GM18498 (cell line): ENCODE results near the gene CEBPB.
"Not testable (repeated sequence)": the region's sequence is repeated elsewhere in the genome, so short reads cannot be mapped to it uniquely, and the experiment has no call there.

Source experiments
- ATAC-seq: cut with Tn5 transposase; IDR thresholded peaks from one replicate; pipeline ENCODE4 v1.9.1; 2021; ENCODE audit warnings: mild to moderate bottlenecking, moderate library complexity; ENCODE audit not compliant: unreplicated experiment

The CEBPB gene

GRCh38 chr20:50190251-50191064, at the start of gene CEBPB:
Gene CEBPB (plus strand): TSS chr20:50190830. CDS start chr20:50191034, 204 bp downstream.
- ATAC-seq, result peak; percentile 53

- no peak for ATAC-seq
Observed at GRCh38 chr20:50141018-50141675, 49.5 kb upstream of the CEBPB start.

- ATAC-seq, result no peak
Observed at GRCh38 chr20:50141811-50142561, 48.6 kb upstream of the CEBPB start.

GRCh38 chr20:50142812-50143211, 47.8 kb upstream of the CEBPB start:
- no peak for ATAC-seq

GRCh38 chr20:50144362-50144761, 46.3 kb upstream of the CEBPB start:
- ATAC-seq, result no peak

DNA sequence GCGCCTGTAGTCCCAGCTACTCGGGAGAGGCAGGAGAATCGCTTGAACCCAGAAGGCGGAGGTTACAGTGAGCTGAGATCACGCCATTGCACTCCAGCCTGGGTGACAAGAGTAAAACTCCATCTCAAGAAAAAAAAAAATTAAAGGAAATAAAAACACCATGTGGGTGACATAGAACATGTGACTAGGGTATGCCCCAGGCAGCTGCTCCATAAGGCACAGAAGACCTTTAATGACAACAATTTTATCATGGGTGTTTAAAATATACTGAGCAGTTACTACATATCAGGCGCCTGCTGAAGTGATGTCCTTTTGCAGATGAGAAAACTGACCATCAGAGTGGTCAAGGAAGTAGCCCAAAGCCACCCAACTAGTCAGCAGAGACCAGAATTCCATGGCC, 45.1 kb upstream of the CEBPB start:
- ATAC-seq, result no peak

DNA sequence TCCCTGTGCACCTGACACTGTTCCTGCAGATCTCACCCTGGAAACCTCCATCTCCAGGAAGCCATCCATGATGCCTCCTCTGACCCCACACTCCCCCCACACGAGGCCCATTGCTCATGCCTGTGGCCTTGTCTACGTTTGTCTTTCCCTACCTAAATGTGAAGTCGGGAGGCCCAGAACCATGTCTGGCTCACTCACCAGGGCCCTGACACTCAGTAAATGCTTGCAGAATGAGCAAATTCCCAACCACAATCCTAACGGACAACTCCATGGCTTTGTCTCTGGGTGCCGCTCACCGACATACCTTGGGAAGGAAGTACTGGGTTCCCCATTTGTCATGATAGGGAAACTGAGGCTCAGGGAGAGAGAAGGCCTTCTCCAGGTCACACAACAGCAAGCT, 44.4 kb upstream of the CEBPB start:
- no peak for ATAC-seq

- ATAC-seq, result peak; percentile 80
Observed at GRCh38 chr20:50146732-50147662, 43.6 kb upstream of the CEBPB start.

DNA sequence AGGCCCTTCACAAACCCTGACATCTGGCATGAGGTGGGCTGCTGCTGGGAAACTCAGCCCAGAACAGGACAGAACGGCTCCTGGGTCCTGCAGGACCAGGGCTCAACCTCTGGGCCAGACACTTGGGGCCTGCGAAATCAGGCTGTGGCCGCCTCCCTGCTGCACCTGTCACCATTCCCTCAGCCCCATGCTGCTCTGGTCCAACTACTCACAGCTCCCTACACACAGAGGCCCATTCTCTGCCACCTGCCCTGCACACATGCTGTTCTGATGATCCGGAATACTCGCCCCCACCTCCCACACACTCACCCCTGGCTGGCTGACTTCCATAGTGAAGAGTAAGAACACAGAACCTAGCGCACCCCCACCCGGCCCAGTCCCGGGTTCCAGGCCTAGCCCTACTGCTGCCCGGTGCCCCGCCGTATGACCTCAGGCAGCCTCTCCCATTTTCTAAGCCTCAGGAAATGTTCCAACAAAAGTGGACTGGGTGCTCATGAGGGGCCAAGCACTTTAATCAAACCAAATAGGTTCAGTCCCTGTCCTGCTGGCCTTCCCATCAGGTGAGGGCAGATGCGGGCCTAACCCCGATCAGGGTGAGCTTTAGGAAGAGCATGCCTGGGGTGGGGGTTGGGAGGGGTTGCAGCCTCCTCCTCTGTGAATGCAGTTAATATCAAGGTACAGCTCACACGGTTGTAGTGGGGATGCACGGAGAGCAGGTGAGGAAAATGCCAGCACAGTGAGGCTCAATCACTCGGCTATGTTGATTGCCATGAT, 41.0 kb upstream of the CEBPB start:
- ATAC-seq, result no peak

DNA sequence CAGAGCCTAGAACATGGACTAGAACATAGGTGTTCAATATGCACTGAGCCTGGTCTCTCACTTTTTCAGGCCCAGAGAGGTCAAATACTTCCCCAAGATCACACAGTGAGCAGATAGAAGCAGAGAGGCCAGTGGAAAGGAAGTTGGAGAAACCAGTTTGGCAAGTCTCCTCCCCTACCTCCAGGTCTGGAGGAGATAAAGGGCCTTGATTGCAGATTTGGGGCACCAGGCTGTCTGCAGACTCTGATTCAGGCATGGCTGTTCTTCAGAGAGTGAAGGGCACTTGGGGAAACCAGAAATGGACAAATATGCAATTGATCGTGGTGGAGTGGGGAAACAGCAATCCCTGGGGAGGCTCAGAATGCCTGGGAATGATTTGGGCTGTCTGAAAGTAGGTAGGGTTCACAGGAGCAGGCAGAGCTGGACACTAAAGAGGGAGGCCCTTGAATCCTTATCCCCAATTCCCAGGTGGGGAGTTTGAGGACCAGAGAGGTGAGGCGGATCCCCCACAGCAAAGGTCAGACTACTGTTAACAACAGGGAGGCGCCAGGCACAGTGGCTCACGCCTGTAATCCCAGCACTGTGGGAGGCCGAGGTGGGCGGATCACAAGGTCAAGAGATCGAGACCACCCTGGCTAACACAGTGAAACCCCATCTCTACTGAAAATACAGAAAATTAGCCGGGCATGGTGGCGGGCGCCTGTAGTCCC, 39.4 kb upstream of the CEBPB start:
- no peak for ATAC-seq

GRCh38 chr20:50152394-50153152, 38.1 kb upstream of the CEBPB start:
- ATAC-seq, result no peak

GRCh38 chr20:50153153-50153499, 37.5 kb upstream of the CEBPB start:
- ATAC-seq, result peak; percentile 20

- ATAC-seq, result peak; percentile 95
Observed at GRCh38 chr20:50153500-50154377, 36.9 kb upstream of the CEBPB start, which contains the start of gene PEDS1. Gene PEDS1 (minus strand): TSS chr20:50153723. CDS start chr20:50153637, 86 bp downstream.

DNA sequence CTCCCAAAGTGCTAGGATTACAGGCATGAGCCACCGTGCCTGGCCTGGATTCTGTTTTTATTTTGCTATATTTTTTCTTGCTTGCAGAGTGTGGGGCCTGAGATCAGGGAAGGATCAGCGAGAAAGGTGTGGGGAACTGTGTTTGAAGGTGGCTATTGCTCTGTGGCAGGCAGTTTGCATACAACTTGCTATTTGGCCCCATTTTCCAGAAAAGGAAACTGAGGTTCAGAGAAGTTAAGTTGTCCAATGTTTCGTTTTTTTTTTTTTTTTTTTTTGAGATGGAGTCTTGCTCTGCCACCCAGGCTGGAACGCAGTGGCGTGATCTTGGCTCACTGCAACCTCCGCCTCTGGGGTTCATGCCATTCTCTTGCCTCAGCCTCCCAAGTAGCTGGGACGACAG, 29.1 kb upstream of the CEBPB start:
- not testable (repeated sequence) for ATAC-seq

DNA sequence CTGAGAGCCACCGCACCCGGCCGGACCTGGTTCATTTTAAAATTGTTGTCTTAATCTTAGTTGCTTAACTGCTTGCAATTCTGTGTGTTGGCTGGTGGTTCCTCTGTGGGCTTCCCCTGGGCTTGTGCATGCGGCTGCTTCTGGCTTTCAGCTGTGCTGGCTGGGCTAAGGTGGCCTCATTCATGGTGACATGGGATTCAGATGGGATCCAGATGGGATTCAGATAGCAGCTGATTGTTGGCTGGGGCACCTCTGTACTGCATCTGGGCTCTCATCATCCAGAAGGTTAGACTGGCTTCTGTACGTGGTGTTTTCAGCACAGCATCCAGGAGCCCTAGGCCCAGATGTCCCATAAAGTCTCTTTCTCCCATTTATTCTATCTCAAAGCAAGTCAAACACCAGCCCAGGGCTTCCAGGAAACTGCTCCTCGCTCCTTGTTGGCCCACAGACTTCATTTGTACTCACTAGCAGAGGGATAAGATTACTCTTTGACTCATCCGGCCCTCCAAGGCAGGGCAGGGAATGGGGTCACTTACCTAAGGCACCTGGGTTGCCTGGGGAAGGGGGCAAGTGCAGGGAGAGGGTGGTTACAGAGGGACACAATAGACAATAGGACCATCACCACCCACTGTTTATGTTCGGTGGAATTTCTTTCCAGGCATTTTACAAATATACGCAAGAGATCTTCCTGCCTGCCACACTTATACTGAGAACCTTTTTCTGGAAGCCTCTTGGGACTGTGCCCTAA, 26.9 kb upstream of the CEBPB start:
- ATAC-seq, result no peak

- peak; percentile 91 for ATAC-seq
Observed at GRCh38 chr20:50165684-50166554, 24.7 kb upstream of the CEBPB start.
